SK-N-SH (cell line): ENCODE measurements around the gene ZNF764. TPM values are rescaled to one million over a fixed set of nuclear protein-coding genes. Genes with fewer than 3 reads are reported as not detected.

ENCODE experiments used
- CTCF ChIA-PET: fragments of 300-600, 350-600 bp; formaldehyde crosslinking; extraction: SDS; loops from one replicate; lab custom pipeline; 2021; lab: Yijun Ruan, JAX
- POLR2A ChIA-PET: fragments of 350-600 bp; sonication (Branson Sonifier 250); formaldehyde crosslinking; extraction: SDS; loops from one replicate; lab custom pipeline; 2020; ENCODE audit warnings: antibody characterized with exemption, inconsistent platforms; lab: Yijun Ruan, JAX
- DNase-seq: peaks from one replicate; pipeline ENCODE4 v3.0.0; 2012
- H2AFZ ChIP-seq: fragments of 200-600 bp; sonication (generic); 2 replicates; pipeline ENCODE4 v1.8.1; 2016; ENCODE audit warnings: antibody characterized with exemption, mild to moderate bottlenecking, low read depth
- H3F3A ChIP-seq: fragments of 200-600 bp; sonication (generic); replicated peaks from 2 replicates; pipeline ENCODE3; 2016; ENCODE audit warnings: antibody characterized with exemption, mild to moderate bottlenecking; ENCODE audit not compliant: insufficient read depth
- H3K27ac ChIP-seq, 2 experiments: fragments of 200-500 bp in 1 of 2; fragments of 200-600 bp in 1 of 2; sonication (Bioruptor generic) in 1 of 2; sonication (generic), shearing (Covaris generic) in 1 of 2; 2 replicates each; pipeline versions ENCODE4 v1.5.1 to v1.6.1; 2014 to 2016; ENCODE audit warnings: low read depth in 2 of 2, inconsistent platforms in 1 of 2, low read length in 1 of 2, mild to moderate bottlenecking in 1 of 2, mixed read lengths in 1 of 2
- H3K27me3 ChIP-seq: fragments of 200-600 bp; sonication (generic), shearing (Covaris generic); 2 replicates; pipeline ENCODE4 v1.6.1; 2016; ENCODE audit warnings: mixed run types; ENCODE audit not compliant: insufficient read depth
- H3K36me3 ChIP-seq, 2 experiments: fragments of 200-500 bp in 1 of 2; fragments of 200-600 bp in 1 of 2; sonication (Bioruptor generic) in 1 of 2; sonication (generic) in 1 of 2; replicated peaks in 1 of 2; 2 replicates each; pipeline versions ENCODE3 to v1.5.1; 2014 to 2016; ENCODE audit warnings: low read length in 1 of 2, mild to moderate bottlenecking in 1 of 2; ENCODE audit not compliant: insufficient read depth in 2 of 2, control insufficient read depth in 1 of 2
- H3K4me1 ChIP-seq, 2 experiments: fragments of 200-500 bp in 1 of 2; fragments of 200-600 bp in 1 of 2; sonication (Bioruptor generic) in 1 of 2; sonication (generic), shearing (Covaris generic) in 1 of 2; 2 replicates each; pipeline versions ENCODE4 v1.5.1 to v1.6.1; 2014 to 2016; ENCODE audit warnings: low read depth in 1 of 2, low read length in 1 of 2, mixed run types in 1 of 2; ENCODE audit not compliant: insufficient read depth in 2 of 2, control insufficient read depth in 1 of 2
- H3K4me2 ChIP-seq: fragments of 200-600 bp; sonication (generic), shearing (Covaris generic); 2 replicates; pipeline ENCODE4 v1.6.1; 2017; ENCODE audit warnings: mixed run types
- H3K4me3 ChIP-seq, 2 experiments: fragments of 200-500 bp in 1 of 2; fragments of 200-600 bp in 1 of 2; sonication (Bioruptor generic) in 1 of 2; sonication (generic), shearing (Covaris generic) in 1 of 2; 2 replicates each; pipeline versions ENCODE4 v1.5.1 to v1.8.1; 2014 to 2016; ENCODE audit warnings: low read depth in 2 of 2, inconsistent platforms in 1 of 2, low read length in 1 of 2, mild to moderate bottlenecking in 1 of 2, mixed read lengths in 1 of 2, moderate library complexity in 1 of 2
- H3K79me2 ChIP-seq: fragments of 200-600 bp; sonication (generic); 2 replicates; pipeline ENCODE4 v1.8.1; 2017; ENCODE audit warnings: mild to moderate bottlenecking; ENCODE audit not compliant: insufficient read depth
- H3K9ac ChIP-seq: fragments of 200-600 bp; sonication (generic); 2 replicates; pipeline ENCODE4 v1.6.1; 2017; ENCODE audit warnings: mixed run types
- H3K9me2 ChIP-seq: fragments of 200-600 bp; sonication (generic); 2 replicates; pipeline ENCODE4 v1.6.1; 2017; ENCODE audit warnings: mixed run types
- H3K9me3 ChIP-seq: fragments of 200-600 bp; sonication (generic); 2 replicates; pipeline ENCODE4 v1.6.1; 2017; ENCODE audit warnings: mixed run types, mild to moderate bottlenecking, moderate library complexity
- H4K20me1 ChIP-seq: fragments of 200-600 bp; sonication (generic); 2 replicates; pipeline ENCODE4 v1.6.1; 2017; ENCODE audit warnings: mild to moderate bottlenecking, mixed run types; ENCODE audit not compliant: insufficient read depth
- FOXJ3 ChIP-seq: sonication (generic); formaldehyde crosslinking; IDR thresholded peaks from 2 replicates; pipeline ENCODE4 v1.5.1; 2020; ENCODE audit warnings: mild to moderate bottlenecking, missing genetic modification reagents
- FOXM1 ChIP-seq: IDR thresholded peaks from 2 replicates; pipeline ENCODE4 v1.4.0; 2012; ENCODE audit warnings: low read depth, mild to moderate bottlenecking
- MAX ChIP-seq: IDR thresholded peaks from 2 replicates; pipeline ENCODE4 v1.4.0; 2012; ENCODE audit warnings: low read depth
- MXI1 ChIP-seq: IDR thresholded peaks from 2 replicates; pipeline ENCODE4 v1.6.1; 2012; ENCODE audit warnings: mild to moderate bottlenecking, low read depth, low read length, improper control_type of control experiment
- NRF1 ChIP-seq: IDR thresholded peaks from 2 replicates; pipeline ENCODE4 v1.6.1; 2012; ENCODE audit warnings: low read depth, mild to moderate bottlenecking, low read length
- REST ChIP-seq: IDR thresholded peaks from 2 replicates; pipeline ENCODE4 v1.6.1; 2012; ENCODE audit warnings: mild to moderate bottlenecking, low read depth, low read length, moderate library complexity
- SIN3A ChIP-seq: IDR thresholded peaks from 2 replicates; pipeline ENCODE4 v1.6.1; 2012; ENCODE audit warnings: low read depth, mild to moderate bottlenecking, low read length, moderate library complexity, borderline replicate concordance
- USF2 ChIP-seq: fragments of 150-350 bp; IDR thresholded peaks from 2 replicates; pipeline ENCODE4 v1.6.1; 2017; ENCODE audit warnings: antibody characterized with exemption, low read length, low read depth, borderline replicate concordance
- WGBS: methylation state at CpG from one replicate; pipeline ENCODE4 v1.1.6; 2017; ENCODE audit warnings: low lambda C conversion rate; 5-methylcytosine and 5-hydroxymethylcytosine counted together
- polyA plus RNA-seq, 3 experiments: library from polyadenylated mRNA; depleted of rRNA; stranded (reverse); fragments of >200 nt; gene quantifications; 2 replicates each; pipeline ENCODE4 v1.2.3, GENCODE V29; 2012

The ZNF764 gene
- polyA plus RNA-seq, 1 of the 3 experiments (the other 2 are of a cell fraction) = 2.8 TPM

- Histone ChIP-seq H3K9me2 (no peaks in the 10 kb centered on the region), H2AFZ (peak overlapping the region; percentile 94), H3K4me1 (peaks cover 8 to 17% of the 10 kb centered on the region in 2 experiments; a peak in 3 of 4 replicates), H3K4me3 (peak overlapping the region; percentile 65 to 68), H3K4me2 (peak overlapping the region; percentile 83), H3K27ac (peak overlapping the region; percentile 81 to 91), H3F3A (peaks cover 7% of the 10 kb centered on the region), H3K79me2 (peaks cover 16% of the 10 kb centered on the region), H3K9ac (peak overlapping the region; percentile 89), H3K36me3 (peaks cover 10 to 14% of the 10 kb centered on the region in 2 experiments), H3K9me3 (no peaks in the 10 kb centered on the region), H3K27me3 (no peaks in the 10 kb centered on the region), H4K20me1 (no peaks in the 10 kb centered on the region)
- CTCF ChIA-PET = interaction anchor here (0.7 to 2.6 kb wide), 25 partner anchors 8 to 112 kb away, joined by 3 to 19 read pairs (median 4); partner anchors contain the start of genes DCTPP1, ZNF688, ZNF764 and ZNF785
- 15% methylated on average over 18 of the region's 18 CpGs for WGBS
- TF ChIP-seq FOXJ3 (CRISPR knock-in tag) = no peak
- TF ChIP-seq NRF1 = 0 out of 2 replicates have a peak, but pooled peaks have one; percentile 1
- TF ChIP-seq REST = no peak
- peak; percentile 48; the same call in 1 of the 2 replicates for TF ChIP-seq MXI1
- TF ChIP-seq SIN3A = no peak
- peak; percentile 58; the same call in 1 of the 2 replicates for TF ChIP-seq MAX
- no peak for TF ChIP-seq USF2
- TF ChIP-seq FOXM1 = no peak
- DNase-seq = no peak
- POLR2A ChIA-PET = interaction anchor here (0.6 to 2.8 kb wide), 11 partner anchors 8 to 123 kb away, joined by 3 to 47 read pairs (median 3); partner anchors contain the start of genes DCTPP1, FBRS, ZNF688 and ZNF764
Observed at GRCh38 chr16:30535106-30535776, 22.9 kb downstream of the ZNF764 start.
